D721Med (cell line): ENCODE data around the gene LZIC.

Source experiments
- DNase-seq: peaks from one replicate; pipeline ENCODE4 v3.0.0; 2011; ENCODE audit warnings: low spot score; ENCODE audit not compliant: insufficient read length
- FAIRE-seq: peaks from 2 replicates; lab custom pipeline; 2011; peaks lifted over from hg19 to GRCh38; lab: Jason Lieb, UNC
- TF ChIP-seq, protein P1 (sequence below): IDR thresholded peaks from 2 replicates; pipeline ENCODE4 v1.5.1; 2012; ENCODE audit warnings: mild to moderate bottlenecking, control low read depth; ENCODE audit not compliant: insufficient read depth; ENCODE audit errors: missing control alignments

Gene LZIC

GRCh38 chr1:9942939-9943788 lies at the start of gene LZIC, which contains the start of gene NMNAT1:
Gene LZIC (minus strand): TSS chr1:9943391. CDS start chr1:9936619, 6,772 bp downstream.
Gene NMNAT1 (plus strand): TSS chr1:9943475. CDS start chr1:9972074, 28,599 bp downstream.
- TF ChIP-seq, protein P1, sequence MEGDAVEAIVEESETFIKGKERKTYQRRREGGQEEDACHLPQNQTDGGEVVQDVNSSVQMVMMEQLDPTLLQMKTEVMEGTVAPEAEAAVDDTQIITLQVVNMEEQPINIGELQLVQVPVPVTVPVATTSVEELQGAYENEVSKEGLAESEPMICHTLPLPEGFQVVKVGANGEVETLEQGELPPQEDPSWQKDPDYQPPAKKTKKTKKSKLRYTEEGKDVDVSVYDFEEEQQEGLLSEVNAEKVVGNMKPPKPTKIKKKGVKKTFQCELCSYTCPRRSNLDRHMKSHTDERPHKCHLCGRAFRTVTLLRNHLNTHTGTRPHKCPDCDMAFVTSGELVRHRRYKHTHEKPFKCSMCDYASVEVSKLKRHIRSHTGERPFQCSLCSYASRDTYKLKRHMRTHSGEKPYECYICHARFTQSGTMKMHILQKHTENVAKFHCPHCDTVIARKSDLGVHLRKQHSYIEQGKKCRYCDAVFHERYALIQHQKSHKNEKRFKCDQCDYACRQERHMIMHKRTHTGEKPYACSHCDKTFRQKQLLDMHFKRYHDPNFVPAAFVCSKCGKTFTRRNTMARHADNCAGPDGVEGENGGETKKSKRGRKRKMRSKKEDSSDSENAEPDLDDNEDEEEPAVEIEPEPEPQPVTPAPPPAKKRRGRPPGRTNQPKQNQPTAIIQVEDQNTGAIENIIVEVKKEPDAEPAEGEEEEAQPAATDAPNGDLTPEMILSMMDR: no peak
- no peak for FAIRE-seq
- DNase-seq: peak; percentile 60

DNA sequence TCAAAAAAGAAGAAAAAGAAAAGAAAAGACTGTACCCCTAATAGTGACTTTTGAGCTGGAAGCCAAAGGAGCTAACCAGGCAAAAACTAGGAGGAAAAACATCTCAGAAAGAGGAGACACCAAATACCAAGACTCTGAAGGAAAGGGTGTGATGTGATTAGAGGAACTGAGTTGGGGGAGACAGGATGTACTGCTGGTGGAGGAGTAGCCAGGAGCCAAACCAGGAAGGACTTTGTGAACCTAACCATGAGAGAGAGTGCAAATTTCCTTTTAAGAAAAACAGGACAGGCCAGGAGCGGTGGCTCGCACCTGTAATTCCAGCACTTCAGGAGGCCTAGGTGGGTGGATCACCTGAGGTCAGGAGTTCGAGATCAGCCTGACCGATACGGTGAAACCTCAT lies 49.7 kb upstream of the LZIC start:
- FAIRE-seq (no peak), DNase-seq (no peak)
- TF ChIP-seq, protein P1: no peak

DNA sequence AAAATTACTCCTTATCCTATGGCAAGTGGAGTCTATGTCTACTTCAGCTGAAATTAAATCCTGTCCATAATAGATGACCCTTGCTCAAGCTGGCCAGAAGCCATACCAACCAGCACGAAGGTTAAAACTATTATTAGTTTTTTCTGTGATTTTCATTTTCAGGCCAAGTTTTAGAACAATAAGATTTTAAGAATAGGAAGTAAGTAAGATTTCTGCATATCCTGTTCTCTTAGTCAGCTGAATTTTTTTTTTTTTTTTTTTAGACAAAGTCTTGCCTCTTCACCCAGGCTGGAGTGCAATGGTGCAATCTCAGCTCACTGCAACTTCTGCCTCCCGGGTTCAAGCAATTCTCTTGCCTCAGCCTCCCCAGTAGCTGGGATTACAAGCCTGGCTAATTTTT lies 47.8 kb upstream of the LZIC start:
- no peak for DNase-seq
- TF ChIP-seq, protein P1: no peak
- FAIRE-seq: no peak

- DNase-seq (no peak), FAIRE-seq (no peak)
- TF ChIP-seq, protein P1: no peak
Observed at GRCh38 chr1:9989773-9990172, 46.6 kb upstream of the LZIC start.

DNA sequence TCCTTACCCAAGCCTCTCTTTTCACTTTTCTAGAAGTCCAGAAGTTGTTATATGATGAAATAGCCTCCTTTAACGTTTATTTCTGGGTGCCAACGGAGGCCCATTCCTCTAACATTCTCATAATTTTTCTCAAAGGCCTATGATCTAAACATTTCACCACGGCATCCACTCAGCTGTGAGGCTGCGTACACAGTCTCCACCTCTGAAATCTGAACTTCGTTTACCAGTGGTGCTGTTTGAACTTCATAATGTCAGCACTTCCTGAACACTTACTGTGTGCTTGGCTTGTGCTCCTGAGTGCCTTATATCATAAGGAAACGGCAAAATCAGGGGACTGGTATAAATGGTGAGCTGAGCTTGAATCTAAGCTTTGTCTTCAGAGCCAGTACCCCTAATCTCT lies 41.8 kb upstream of the LZIC start:
- no peak for FAIRE-seq
- no peak for DNase-seq
- TF ChIP-seq, protein P1: no peak

GRCh38 chr1:9984253-9984652 lies 41.1 kb upstream of the LZIC start:
- TF ChIP-seq, protein P1: no peak
- FAIRE-seq (no peak), DNase-seq (no peak)
